A673 (cell line): Measurements from ENCODE around the gene SKI. TPM values are rescaled to one million over a fixed set of nuclear protein-coding genes. Genes with fewer than 3 reads are reported as not detected.

Experiments
- BruUV-seq: library from RNA; stranded (reverse); fragments of 400-500 nt; replicated peaks from 2 replicates; lab custom pipeline; 2021; lab: Mats Ljungman, UMichigan
- CTCF ChIA-PET: fragments of 300-600 bp; sonication (Branson Sonifier 250); formaldehyde crosslinking; loops from one replicate; lab custom pipeline; 2022; ENCODE audit warnings: antibody characterized with exemption; lab: Charles Lee
- POLR2A ChIA-PET: fragments of 300-600 bp; sonication (Branson Sonifier 250); formaldehyde crosslinking; loops from one replicate; lab custom pipeline; 2022; ENCODE audit warnings: antibody characterized with exemption; ENCODE audit not compliant: low non-redundant PET; lab: Charles Lee
- DNase-seq: peaks from one replicate; pipeline ENCODE4 v3.0.0-alpha.2; 2015; ENCODE audit warnings: low spot score
- H3K27ac ChIP-seq: fragments of 200-600 bp; sonication (generic); 2 replicates; pipeline ENCODE4 v1.5.1; 2016; ENCODE audit warnings: mixed run types, low read depth, mild to moderate bottlenecking, mixed read lengths, antibody characterized with exemption, low read length; ENCODE audit not compliant: poor library complexity, severe bottlenecking
- H3K27me3 ChIP-seq: fragments of 200-600 bp; sonication (generic); replicated peaks from 2 replicates; pipeline ENCODE4 v1.6.1; 2017; ENCODE audit warnings: mixed run types, low read depth, mild to moderate bottlenecking, mixed read lengths, antibody characterized with exemption, low read length; ENCODE audit not compliant: insufficient read depth, poor library complexity
- H3K36me3 ChIP-seq: fragments of 200-600 bp; sonication (generic); 2 replicates; pipeline ENCODE4 v1.6.1; 2016; ENCODE audit warnings: mixed run types, mild to moderate bottlenecking, mixed read lengths, antibody characterized with exemption, low read length; ENCODE audit not compliant: insufficient read depth, poor library complexity, severe bottlenecking
- H3K4me1 ChIP-seq: fragments of 200-600 bp; sonication (generic); 2 replicates; pipeline ENCODE4 v1.6.1; 2017; ENCODE audit warnings: mixed run types, mild to moderate bottlenecking, mixed read lengths, antibody characterized with exemption, low read length; ENCODE audit not compliant: insufficient read depth, poor library complexity, severe bottlenecking
- H3K4me3 ChIP-seq: fragments of 200-600 bp; sonication (generic); 2 replicates; pipeline ENCODE4 v1.5.1; 2016; ENCODE audit warnings: low read depth, mixed run types, mild to moderate bottlenecking, mixed read lengths, low read length; ENCODE audit not compliant: poor library complexity, severe bottlenecking
- H3K9me3 ChIP-seq: fragments of 200-600 bp; sonication (generic); 2 replicates; pipeline ENCODE4 v1.6.1; 2016; ENCODE audit warnings: mixed run types, low read depth, mild to moderate bottlenecking, mixed read lengths, antibody characterized with exemption, low read length; ENCODE audit not compliant: poor library complexity, severe bottlenecking
- EZH2 ChIP-seq: fragments of 200-600 bp; sonication (generic); IDR thresholded peaks from 2 replicates; pipeline ENCODE4 v1.6.1; 2017; ENCODE audit warnings: borderline replicate concordance, low read depth, mild to moderate bottlenecking, mixed read lengths, antibody characterized with exemption, low read length; ENCODE audit not compliant: poor library complexity, severe bottlenecking
- intact Hi-C: fragments of 100-400 bp; cut with micrococcal nuclease; formaldehyde crosslinking; loops from one replicate; pipeline ENCODE4 v1.10.0; 2022; ENCODE audit not compliant: unreplicated experiment
- total RNA-seq: library from RNA; stranded (reverse); gene quantifications from 2 replicates; pipeline ENCODE4 v1.2.3, GENCODE V29; 2021
- TF ChIP-seq, protein P1 (sequence below): fragments of 300-800, 200-600 bp; sonication (generic); conservative IDR thresholded peaks from 2 replicates; pipeline ENCODE4 v1.5.1; 2017; ENCODE audit warnings: low read depth, mild to moderate bottlenecking, antibody characterized with exemption, low read length, moderate library complexity, mixed read lengths

SKI gene
- total RNA-seq, 1 experiment from 2014 or later, result 88.1 TPM

DNA sequence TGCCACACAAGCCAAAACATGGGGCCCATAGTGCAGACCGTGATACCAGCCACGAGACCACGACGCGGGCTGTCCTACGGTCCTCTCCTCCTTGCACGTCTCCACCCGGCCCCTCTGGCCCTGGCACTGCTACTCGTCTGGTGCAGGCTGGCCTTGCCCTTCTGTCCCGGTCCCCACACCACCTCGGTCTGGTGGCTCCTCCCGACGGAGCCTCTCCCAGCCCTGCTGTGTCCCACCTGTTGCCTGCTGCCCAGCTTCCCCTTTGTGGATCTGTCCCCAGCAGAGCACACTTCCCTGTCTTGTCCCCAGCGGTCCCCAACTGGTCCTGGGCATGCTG, 112.8 kb downstream of the SKI start:
- TF ChIP-seq EZH2, result no peak
- TF ChIP-seq, protein P1, sequence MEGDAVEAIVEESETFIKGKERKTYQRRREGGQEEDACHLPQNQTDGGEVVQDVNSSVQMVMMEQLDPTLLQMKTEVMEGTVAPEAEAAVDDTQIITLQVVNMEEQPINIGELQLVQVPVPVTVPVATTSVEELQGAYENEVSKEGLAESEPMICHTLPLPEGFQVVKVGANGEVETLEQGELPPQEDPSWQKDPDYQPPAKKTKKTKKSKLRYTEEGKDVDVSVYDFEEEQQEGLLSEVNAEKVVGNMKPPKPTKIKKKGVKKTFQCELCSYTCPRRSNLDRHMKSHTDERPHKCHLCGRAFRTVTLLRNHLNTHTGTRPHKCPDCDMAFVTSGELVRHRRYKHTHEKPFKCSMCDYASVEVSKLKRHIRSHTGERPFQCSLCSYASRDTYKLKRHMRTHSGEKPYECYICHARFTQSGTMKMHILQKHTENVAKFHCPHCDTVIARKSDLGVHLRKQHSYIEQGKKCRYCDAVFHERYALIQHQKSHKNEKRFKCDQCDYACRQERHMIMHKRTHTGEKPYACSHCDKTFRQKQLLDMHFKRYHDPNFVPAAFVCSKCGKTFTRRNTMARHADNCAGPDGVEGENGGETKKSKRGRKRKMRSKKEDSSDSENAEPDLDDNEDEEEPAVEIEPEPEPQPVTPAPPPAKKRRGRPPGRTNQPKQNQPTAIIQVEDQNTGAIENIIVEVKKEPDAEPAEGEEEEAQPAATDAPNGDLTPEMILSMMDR, result no peak
- Histone ChIP-seq H3K4me1 (no peaks in the 10 kb centered on the region), H3K4me3 (no peak overlapping the region), H3K36me3 (no peaks in the 10 kb centered on the region), H3K27me3 (no peaks in the 10 kb centered on the region), H3K9me3 (no peaks in the 10 kb centered on the region), H3K27ac (no peak overlapping the region)
- POLR2A ChIA-PET, result no interaction called here
- CTCF ChIA-PET, result no interaction called here
- intact Hi-C loops, result no loop called here
- BruUV-seq, result no TSS peak
- no peak for DNase-seq

DNA sequence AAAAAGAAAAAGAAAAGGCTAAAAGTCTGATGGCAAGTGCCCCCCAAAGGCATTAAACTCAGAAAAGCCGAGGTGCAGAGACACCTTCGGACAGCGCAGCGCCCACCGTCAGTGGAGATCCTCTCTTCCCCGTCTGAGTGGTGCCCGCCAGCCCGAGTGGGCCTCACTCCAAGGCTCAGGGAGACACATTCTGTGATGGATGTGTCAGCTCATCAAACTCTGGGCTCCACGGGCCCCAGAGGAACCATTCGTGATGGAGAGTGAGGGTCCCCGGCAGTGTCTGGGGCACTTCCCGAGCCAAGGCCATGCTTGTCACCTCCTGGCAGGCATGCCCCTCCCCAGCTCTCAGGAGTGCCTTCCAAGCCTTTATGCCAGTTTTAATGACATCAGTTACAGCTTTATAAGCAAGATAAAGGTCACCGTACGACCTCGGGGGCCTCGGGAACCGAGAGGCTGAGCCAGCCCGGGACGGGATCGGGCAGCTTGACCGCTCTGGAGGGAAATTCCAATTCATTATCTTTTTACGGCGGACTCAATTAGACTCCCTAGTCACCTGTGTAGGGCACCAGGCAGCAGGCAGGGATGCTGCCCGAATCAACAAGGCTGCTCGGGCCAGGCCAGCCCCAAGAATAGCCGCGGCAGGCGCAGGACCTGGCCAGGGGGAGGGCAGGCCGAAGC, 113.7 kb downstream of the SKI start:
- ChIA-PET CTCF (interaction anchor here (0.5 kb wide), 1 partner anchor 27 kb away, joined by 4 read pairs; no protein-coding TSS in a partner anchor), POLR2A (no interaction called here)
- Histone ChIP-seq H3K4me3 (no peak overlapping the region), H3K9me3 (no peaks in the 10 kb centered on the region), H3K27me3 (no peaks in the 10 kb centered on the region), H3K4me1 (no peaks in the 10 kb centered on the region), H3K36me3 (no peaks in the 10 kb centered on the region), H3K27ac (no peak overlapping the region)
- TF ChIP-seq, protein P1, result no peak
- TF ChIP-seq EZH2, result no peak
- intact Hi-C loops, result no loop called here
- DNase-seq, result no peak
- no TSS peak for BruUV-seq

DNA sequence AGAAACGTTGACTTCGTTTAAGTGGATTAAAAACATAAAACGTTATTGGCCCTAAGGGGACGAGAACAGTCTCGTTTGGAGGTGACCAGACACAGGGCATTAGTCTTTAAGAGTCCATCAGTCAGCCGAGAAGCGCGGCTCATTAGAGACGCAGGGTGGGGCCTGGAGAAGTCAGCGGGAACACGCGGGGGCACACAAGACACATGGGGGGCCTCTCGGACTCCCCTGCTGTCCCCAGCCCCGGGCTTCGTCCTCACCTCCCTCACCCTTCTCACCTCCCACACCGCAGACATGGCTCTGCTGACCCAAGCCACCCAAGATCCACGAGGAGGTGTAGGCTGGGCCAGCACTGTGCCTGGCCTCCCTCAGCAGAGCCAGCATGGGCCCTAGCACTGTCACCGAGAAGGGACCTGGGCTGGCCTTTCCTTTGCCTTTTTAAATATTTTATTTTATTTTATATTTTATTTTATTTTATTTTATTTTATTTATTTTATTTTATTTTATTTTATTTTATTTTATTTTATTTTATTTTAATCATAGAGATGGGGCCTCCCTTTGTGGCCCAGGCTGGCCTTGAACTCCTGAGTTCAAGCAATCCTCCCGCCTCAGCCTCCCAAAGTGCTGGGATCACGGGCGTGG, 114.4 kb downstream of the SKI start:
- BruUV-seq, result no TSS peak
- ChIA-PET POLR2A (no interaction called here), CTCF (no interaction called here)
- Histone ChIP-seq H3K27me3 (no peaks in the 10 kb centered on the region), H3K4me1 (no peaks in the 10 kb centered on the region), H3K27ac (no peak overlapping the region), H3K9me3 (no peaks in the 10 kb centered on the region), H3K36me3 (no peaks in the 10 kb centered on the region), H3K4me3 (no peak overlapping the region)
- TF ChIP-seq, protein P1, result no peak
- TF ChIP-seq EZH2, result no peak
- DNase-seq, result no peak
- intact Hi-C loops, result no loop called here
